Measurements from ENCODE around the gene PPY. TPM values are rescaled to one million over a fixed set of nuclear protein-coding genes. Genes with fewer than 3 reads are reported as not detected.

PPY gene
- total RNA-seq, 1 donor from 2014 or later, result not detected

GRCh38 chr17:43951750-43952149 lies 9.5 kb upstream of the PPY start:
- DNase-seq (no peak), ATAC-seq (ENCODE audit: low read depth) (no peak)
- Mint-ChIP-seq H3K27me3 (peaks cover 60% of the 10 kb centered on the region), H3K4me3 (no peak overlapping the region), H3K27ac (no peak overlapping the region), H3K9me3 (no peaks in the 10 kb centered on the region), H3K4me1 (peaks cover 6% of the 10 kb centered on the region), H3K36me3 (ENCODE audit: low read depth) (no peaks in the 10 kb centered on the region)
- intact Hi-C loops (cut with micrococcal nuclease), result no loop called here
- TF ChIP-seq CTCF (IDR thresholded peaks at IDR 0.05), result no peak
- ChIA-PET CTCF (no interaction called here), POLR2A (no interaction called here)

GRCh38 chr17:43950554-43950953 lies 8.3 kb upstream of the PPY start:
- Mint-ChIP-seq H3K9me3 (no peaks in the 10 kb centered on the region), H3K4me3 (no peak overlapping the region), H3K27ac (no peak overlapping the region), H3K27me3 (peaks cover 52% of the 10 kb centered on the region), H3K4me1 (peaks cover 6% of the 10 kb centered on the region), H3K36me3 (ENCODE audit: low read depth) (no peaks in the 10 kb centered on the region)
- no peak for TF ChIP-seq CTCF (IDR thresholded peaks at IDR 0.05)
- ATAC-seq (ENCODE audit: low read depth) (no peak), DNase-seq (no peak)
- CTCF ChIA-PET, result no interaction called here
- POLR2A ChIA-PET, result no interaction called here
- intact Hi-C loops (cut with micrococcal nuclease), result no loop called here

GRCh38 chr17:43949781-43950180 lies 7.5 kb upstream of the PPY start:
- no peak for TF ChIP-seq CTCF (IDR thresholded peaks at IDR 0.05)
- ATAC-seq (ENCODE audit: low read depth) (no peak), DNase-seq (no peak)
- H3K9me3 Mint-ChIP-seq, result no peaks in the 10 kb centered on the region
- ChIA-PET POLR2A (no interaction called here), CTCF (no interaction called here)
- intact Hi-C loops (cut with micrococcal nuclease), result no loop called here
- H3K4me1 Mint-ChIP-seq, result peaks cover 6% of the 10 kb centered on the region
- H3K27me3 Mint-ChIP-seq, result peaks cover 50% of the 10 kb centered on the region
- no peaks in the 10 kb centered on the region for H3K36me3 Mint-ChIP-seq (ENCODE audit: low read depth)
- no peak overlapping the region for H3K4me3 Mint-ChIP-seq
- H3K27ac Mint-ChIP-seq, result no peak overlapping the region

GRCh38 chr17:43946781-43947180 lies 4.5 kb upstream of the PPY start:
- H3K4me1 Mint-ChIP-seq, result no peaks in the 10 kb centered on the region
- no peak overlapping the region for H3K27ac Mint-ChIP-seq
- H3K27me3 Mint-ChIP-seq, result peaks cover 34% of the 10 kb centered on the region
- intact Hi-C loops (cut with micrococcal nuclease), result no loop called here
- ChIA-PET CTCF (interaction anchor here (0.8 kb wide), 1 partner anchor 222 kb away, joined by 3 read pairs; no protein-coding TSS in a partner anchor), POLR2A (no interaction called here)
- no peak for TF ChIP-seq CTCF (IDR thresholded peaks at IDR 0.05)
- DNase-seq, result no peak
- no peaks in the 10 kb centered on the region for H3K9me3 Mint-ChIP-seq
- H3K4me3 Mint-ChIP-seq, result no peak overlapping the region
- ATAC-seq (ENCODE audit: low read depth), result no peak
- H3K36me3 Mint-ChIP-seq (ENCODE audit: low read depth), result no peaks in the 10 kb centered on the region

- POLR2A ChIA-PET, result no interaction called here
- H3K36me3 Mint-ChIP-seq (ENCODE audit: low read depth), result no peaks in the 10 kb centered on the region
- H3K4me3 Mint-ChIP-seq, result no peak overlapping the region
- intact Hi-C loops (cut with micrococcal nuclease), result loop anchor here (2.0 kb wide), 2 partner anchors 34 to 406 kb away; no protein-coding TSS in a partner anchor
- H3K27ac Mint-ChIP-seq, result no peak overlapping the region
- TF ChIP-seq CTCF (IDR thresholded peaks at IDR 0.05), result no peak
- no peak for ATAC-seq (ENCODE audit: low read depth)
- DNase-seq, result no peak
- CTCF ChIA-PET, result interaction anchor here (3.5 kb wide), 1 partner anchor 97 kb away, joined by 88 read pairs; no protein-coding TSS in a partner anchor
- H3K9me3 Mint-ChIP-seq, result no peaks in the 10 kb centered on the region
- H3K4me1 Mint-ChIP-seq, result no peaks in the 10 kb centered on the region
- H3K27me3 Mint-ChIP-seq, result peaks cover 23% of the 10 kb centered on the region
Measured at GRCh38 chr17:43945074-43945829, 3.0 kb upstream of the PPY start.
